Smooth muscle cell (in vitro differentiated cells): ENCODE results near the gene CDC6. TPM values are rescaled to one million over a fixed set of nuclear protein-coding genes. Genes with fewer than 3 reads are reported as not detected.

Source experiments
- DNase-seq: peaks from one replicate; lab custom pipeline; 2025; ENCODE audit not compliant: unreplicated experiment; lab: John Stamatoyannopoulos, UW
- H2AFZ ChIP-seq: fragments of 200-600 bp; sonication (generic); 2 replicates; pipeline ENCODE4 v1.6.0; 2016; ENCODE audit warnings: antibody characterized with exemption, low read depth, mild to moderate bottlenecking
- H3F3A ChIP-seq: fragments of 200-600 bp; sonication (generic); 2 replicates; pipeline ENCODE4 v1.6.0; 2017; ENCODE audit warnings: antibody characterized with exemption, low read depth
- H3K27ac ChIP-seq: fragments of 200-600 bp; sonication (generic); 2 replicates; pipeline ENCODE4 v1.5.1; 2016; ENCODE audit warnings: low read depth, mild to moderate bottlenecking
- H3K27me3 ChIP-seq: fragments of 200-600 bp; sonication (generic); 2 replicates; pipeline ENCODE4 v1.6.1; 2016; ENCODE audit warnings: low read depth, mild to moderate bottlenecking
- H3K36me3 ChIP-seq: fragments of 200-600 bp; sonication (generic); 2 replicates; pipeline ENCODE4 v1.5.1; 2016; ENCODE audit warnings: low read depth
- H3K4me1 ChIP-seq: fragments of 200-600 bp; sonication (generic); 2 replicates; pipeline ENCODE4 v1.5.1; 2016; ENCODE audit warnings: low read depth
- H3K4me2 ChIP-seq: fragments of 200-600 bp; sonication (generic); 2 replicates; pipeline ENCODE4 v1.6.0; 2016; ENCODE audit warnings: mild to moderate bottlenecking
- H3K4me3 ChIP-seq: fragments of 200-600 bp; sonication (generic); 2 replicates; pipeline ENCODE4 v1.5.1; 2016; ENCODE audit warnings: mild to moderate bottlenecking
- H3K79me2 ChIP-seq: fragments of 200-600 bp; sonication (generic); 2 replicates; pipeline ENCODE4 v1.6.0; 2016; ENCODE audit warnings: low read depth, mild to moderate bottlenecking
- H3K9ac ChIP-seq: fragments of 200-600 bp; sonication (generic); 2 replicates; pipeline ENCODE4 v1.6.0; 2016; ENCODE audit warnings: low read depth
- H3K9me3 ChIP-seq: fragments of 200-600 bp; sonication (generic); replicated peaks from 2 replicates; pipeline ENCODE4 v1.5.1; 2016; ENCODE audit warnings: low read depth
- H4K20me1 ChIP-seq: fragments of 200-600 bp; sonication (generic); 2 replicates; pipeline ENCODE4 v1.6.0; 2016; ENCODE audit warnings: low read depth
- CTCF ChIP-seq: fragments of 200-600 bp; sonication (generic); IDR thresholded peaks from 2 replicates; pipeline ENCODE4 v1.5.1; 2017; ENCODE audit warnings: borderline replicate concordance, mild to moderate bottlenecking, antibody characterized with exemption; ENCODE audit not compliant: insufficient read depth, poor library complexity, severe bottlenecking
- WGBS: methylation state at CpG from one replicate; pipeline ENCODE4 v1.1.7; 2016; ENCODE audit warnings: low lambda C conversion rate; 5-methylcytosine and 5-hydroxymethylcytosine counted together
- polyA plus RNA-seq: library from polyadenylated mRNA; unstranded; fragments of >200 nt; fragmentation: Nextera tagmentation; extraction: Ambion mirVana; gene quantifications from 2 replicates; pipeline ENCODE4 v1.2.1, GENCODE V29; 2016
- total RNA-seq: library from RNA; depleted of rRNA; stranded (reverse); fragments of >200 nt; gene quantifications from 2 replicates; pipeline ENCODE4 v1.2.3, GENCODE V29; 2014

Gene CDC6
- total and polyA plus RNA-seq, 2 experiments from 2014 or later = 5.5 to 15.1 TPM

- H3K36me3 ChIP-seq = no peaks in the 10 kb centered on the region
- no peak overlapping the region for H3K9ac ChIP-seq
- H3K4me1 ChIP-seq = peaks cover 65% of the 10 kb centered on the region
- H4K20me1 ChIP-seq = peaks cover 14% of the 10 kb centered on the region
- H2AFZ ChIP-seq = no peak overlapping the region
- 48% methylated on average over 5 of the region's 7 CpGs for WGBS
- H3K4me2 ChIP-seq = peak overlapping the region; percentile 51
- no peak for TF ChIP-seq CTCF
- no peaks in the 10 kb centered on the region for H3K9me3 ChIP-seq
- H3F3A ChIP-seq = peaks cover 13% of the 10 kb centered on the region
- H3K79me2 ChIP-seq = peaks cover 22% of the 10 kb centered on the region
- H3K27me3 ChIP-seq = no peaks in the 10 kb centered on the region
- H3K4me3 ChIP-seq = no peak overlapping the region
- peak overlapping the region; percentile 62 for H3K27ac ChIP-seq
- DNase-seq = no peak
Observed at GRCh38 chr17:40313668-40314583, 26.2 kb downstream of the CDC6 start.

GRCh38 chr17:40314584-40314956 lies 26.9 kb downstream of the CDC6 start:
- Histone ChIP-seq H3F3A (peaks cover 13% of the 10 kb centered on the region), H3K27ac (peak overlapping the region; percentile 62), H3K27me3 (no peaks in the 10 kb centered on the region), H3K9ac (no peak overlapping the region), H2AFZ (no peak overlapping the region), H3K36me3 (no peaks in the 10 kb centered on the region), H4K20me1 (peaks cover 20% of the 10 kb centered on the region), H3K9me3 (no peaks in the 10 kb centered on the region), H3K79me2 (peaks cover 25% of the 10 kb centered on the region), H3K4me1 (peaks cover 67% of the 10 kb centered on the region), H3K4me3 (no peak overlapping the region), H3K4me2 (peak overlapping the region; percentile 66)
- DNase-seq = peak; percentile 54
- WGBS = 33% methylated on average over 3 of the region's 3 CpGs
- TF ChIP-seq CTCF = no peak

GRCh38 chr17:40315206-40315605 lies 27.5 kb downstream of the CDC6 start:
- 97% methylated on average over 3 of the region's 3 CpGs for WGBS
- Histone ChIP-seq H2AFZ (no peak overlapping the region), H3K4me2 (peak overlapping the region; percentile 61), H3K36me3 (no peaks in the 10 kb centered on the region), H3F3A (peaks cover 13% of the 10 kb centered on the region), H3K4me1 (peaks cover 61% of the 10 kb centered on the region), H4K20me1 (peaks cover 27% of the 10 kb centered on the region), H3K9ac (no peak overlapping the region), H3K9me3 (no peaks in the 10 kb centered on the region), H3K27ac (peak overlapping the region; percentile 93), H3K79me2 (peaks cover 25% of the 10 kb centered on the region), H3K27me3 (no peaks in the 10 kb centered on the region), H3K4me3 (no peak overlapping the region)
- TF ChIP-seq CTCF = no peak
- no peak for DNase-seq
